Stomach smooth muscle (tissue), 2 donors: Measurements from ENCODE around the gene CD53.
"Not testable (repeated sequence)": the region's sequence is repeated elsewhere in the genome, so short reads cannot be mapped to it uniquely, and the experiment has no call there.

Experiments
- H3K27ac ChIP-seq: one replicate; pipeline ENCODE4 v1.7.0; 2013; ENCODE audit warnings: mild to moderate bottlenecking, low read length, inconsistent platforms
- H3K27me3 ChIP-seq, 2 donors: one replicate each; pipeline ENCODE4 v1.7.0; 2013; ENCODE audit warnings: low read length in 2 of 2; ENCODE audit not compliant: insufficient read depth in 2 of 2, control insufficient read depth in 1 of 2
- H3K36me3 ChIP-seq, 2 donors: one replicate each; pipeline ENCODE4 v1.7.0; 2013; ENCODE audit warnings: low read length in 2 of 2; ENCODE audit not compliant: control insufficient read depth in 2 of 2, insufficient read depth in 2 of 2
- H3K4me1 ChIP-seq: one replicate; pipeline ENCODE4 v1.7.0; 2013; ENCODE audit warnings: low read length; ENCODE audit not compliant: control insufficient read depth, insufficient read depth
- H3K4me3 ChIP-seq, 2 donors: one replicate each; pipeline ENCODE4 v1.7.0; 2013; ENCODE audit warnings: low read length in 2 of 2
- H3K9ac ChIP-seq, 2 donors: one replicate each; pipeline ENCODE4 v1.7.0; 2013; ENCODE audit warnings: low read length in 2 of 2, mild to moderate bottlenecking in 1 of 2
- H3K9me3 ChIP-seq, 2 donors: one replicate each; pipeline ENCODE4 v1.7.0; 2013; ENCODE audit warnings: low read length in 2 of 2; ENCODE audit not compliant: control insufficient read depth in 2 of 2
- donor health status: healthy.
- donor health status: Pancreatic carcinoma.

CD53 gene

DNA sequence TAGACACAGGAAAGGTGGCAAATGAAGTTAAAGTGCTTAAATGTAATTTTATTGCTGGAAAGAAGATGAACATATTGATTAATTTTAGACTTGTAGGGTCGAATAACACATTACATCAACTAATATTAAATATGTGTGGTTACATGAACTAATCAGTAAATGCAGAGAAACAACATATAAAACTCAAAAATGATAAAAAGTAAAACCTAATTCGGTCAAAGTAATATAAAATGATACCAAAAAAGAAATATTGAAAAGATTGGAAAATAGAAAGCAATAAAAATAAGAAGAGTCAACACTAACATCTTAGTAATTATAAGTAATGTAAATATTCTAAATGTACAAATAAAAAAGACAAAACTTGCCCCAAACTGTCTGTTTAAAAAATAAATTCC, 43.3 kb downstream of the CD53 start:
- H3K27ac ChIP-seq = no peak overlapping the region
- H3K4me3 ChIP-seq = no peak overlapping the region
- no peaks in the 10 kb centered on the region for H3K27me3 ChIP-seq
- H3K36me3 ChIP-seq = no peaks in the 10 kb centered on the region
- H3K4me1 ChIP-seq = no peaks in the 10 kb centered on the region
- no peak overlapping the region for H3K9ac ChIP-seq
- peaks cover 0 to 4% of the 10 kb centered on the region in 2 donors for H3K9me3 ChIP-seq

DNA sequence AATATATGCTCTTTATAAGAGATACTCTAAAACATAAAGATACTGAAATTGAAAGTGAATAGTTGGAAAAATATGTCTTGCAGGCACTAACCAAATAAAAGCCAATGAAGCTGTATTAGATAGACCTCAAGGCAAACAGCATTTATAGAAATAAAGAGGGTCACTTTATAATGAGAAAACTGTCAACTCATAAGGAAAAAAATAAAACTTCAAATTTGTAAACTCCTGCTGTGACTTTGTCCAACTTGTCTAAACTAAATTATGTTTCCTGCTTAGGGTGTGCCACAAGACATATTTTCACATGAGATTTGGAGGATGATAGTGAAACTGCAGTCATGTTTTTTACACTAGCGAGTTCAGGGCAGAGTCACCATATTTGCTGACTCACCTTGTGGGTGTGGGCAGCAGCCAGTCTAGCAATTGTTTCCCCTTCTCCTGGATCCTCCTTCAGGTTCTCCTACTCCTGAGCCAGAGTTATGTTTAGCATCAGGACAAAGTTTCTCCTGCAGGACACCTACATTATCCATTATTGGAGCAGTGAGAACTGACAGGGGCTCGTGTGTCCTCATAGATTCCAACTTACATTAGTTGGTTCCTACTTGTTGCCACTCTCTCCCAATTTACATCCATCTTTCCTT, 43.8 kb downstream of the CD53 start:
- no peaks in the 10 kb centered on the region for H3K36me3 ChIP-seq
- H3K9me3 ChIP-seq = peaks cover 0 to 4% of the 10 kb centered on the region in 2 donors
- no peak overlapping the region for H3K9ac ChIP-seq
- H3K4me1 ChIP-seq = no peaks in the 10 kb centered on the region
- H3K27ac ChIP-seq = no peak overlapping the region
- no peaks in the 10 kb centered on the region for H3K27me3 ChIP-seq
- no peak overlapping the region for H3K4me3 ChIP-seq

DNA sequence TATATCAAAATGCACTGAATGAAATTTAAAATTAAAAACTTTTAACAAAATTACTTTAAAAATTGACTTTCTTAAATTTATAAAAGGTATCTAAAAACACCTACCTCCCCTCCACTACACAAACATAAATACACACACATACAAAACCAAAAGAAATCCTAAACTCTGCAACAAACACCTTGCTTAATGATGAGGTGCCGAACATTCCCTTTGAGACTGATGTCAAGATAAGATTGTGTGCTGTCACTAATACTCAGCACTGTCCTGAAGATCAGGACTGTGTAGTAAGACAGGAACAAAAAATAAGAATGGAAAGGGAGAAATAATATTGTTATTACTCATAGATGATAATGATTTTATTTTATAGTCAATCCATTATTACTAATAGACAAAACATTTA, 45.1 kb downstream of the CD53 start:
- Histone ChIP-seq H3K9me3 (peaks cover 0 to 5% of the 10 kb centered on the region in 2 donors), H3K4me1 (no peaks in the 10 kb centered on the region), H3K9ac (no peak overlapping the region), H3K36me3 (no peaks in the 10 kb centered on the region), H3K27ac (no peak overlapping the region), H3K27me3 (no peaks in the 10 kb centered on the region), H3K4me3 (no peak overlapping the region)

DNA sequence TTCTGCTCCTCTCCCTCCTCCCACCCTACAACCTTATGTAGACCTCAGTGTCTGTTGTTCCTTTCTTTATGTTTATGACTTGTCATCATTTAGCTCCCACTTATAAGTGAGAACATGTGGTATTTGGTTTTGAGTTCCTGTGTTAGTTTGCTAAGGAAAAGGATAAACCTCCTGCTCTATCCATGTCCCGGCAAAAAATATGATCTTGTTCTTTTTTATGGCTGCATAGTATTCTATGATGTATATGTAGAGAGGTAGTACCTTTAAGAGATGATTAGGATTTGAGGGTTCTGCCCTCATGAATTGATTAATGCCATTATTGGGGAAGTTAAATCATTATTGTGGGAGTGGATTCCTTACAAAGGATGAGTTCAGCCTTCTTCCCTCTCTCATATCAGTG, 49.0 kb downstream of the CD53 start:
- no peaks in the 10 kb centered on the region for H3K36me3 ChIP-seq
- peaks cover 0 to 4% of the 10 kb centered on the region in 2 donors for H3K9me3 ChIP-seq
- no peak overlapping the region for H3K27ac ChIP-seq
- no peak overlapping the region for H3K4me3 ChIP-seq
- no peaks in the 10 kb centered on the region for H3K27me3 ChIP-seq
- no peaks in the 10 kb centered on the region for H3K4me1 ChIP-seq
- no peak overlapping the region for H3K9ac ChIP-seq

DNA sequence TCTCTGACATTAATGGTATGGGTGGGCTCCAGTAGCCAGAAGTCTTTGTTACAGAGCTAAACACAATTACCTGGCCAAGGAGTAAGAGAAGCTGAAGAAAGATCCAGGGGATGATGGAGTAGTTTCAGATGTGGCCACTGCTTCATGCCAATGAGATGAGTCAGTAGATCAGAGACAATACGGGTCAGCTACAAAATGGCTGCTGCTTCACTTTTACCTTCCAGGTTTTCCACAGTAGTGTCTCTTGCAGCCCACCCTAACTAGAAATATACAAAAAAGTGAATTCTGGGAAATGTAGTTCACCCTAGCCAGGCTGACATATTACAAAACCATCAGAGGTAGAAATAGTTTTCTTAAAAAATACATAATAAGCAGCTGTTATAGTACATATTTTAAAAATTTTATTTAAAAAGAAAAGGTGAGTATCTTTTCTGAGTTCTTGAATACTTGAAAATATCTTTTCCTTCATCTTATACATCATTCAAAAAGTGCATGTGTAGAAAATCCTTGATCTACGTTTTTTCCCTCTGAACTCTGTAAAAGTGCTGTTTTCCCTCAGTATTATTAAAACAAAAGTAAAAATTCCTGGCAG, 54.6 kb downstream of the CD53 start:
- Histone ChIP-seq H3K9ac (no peak overlapping the region), H3K9me3 (no peaks in the 10 kb centered on the region), H3K27ac (no peak overlapping the region), H3K4me3 (no peak overlapping the region), H3K36me3 (no peaks in the 10 kb centered on the region), H3K4me1 (no peaks in the 10 kb centered on the region), H3K27me3 (no peaks in the 10 kb centered on the region)

DNA sequence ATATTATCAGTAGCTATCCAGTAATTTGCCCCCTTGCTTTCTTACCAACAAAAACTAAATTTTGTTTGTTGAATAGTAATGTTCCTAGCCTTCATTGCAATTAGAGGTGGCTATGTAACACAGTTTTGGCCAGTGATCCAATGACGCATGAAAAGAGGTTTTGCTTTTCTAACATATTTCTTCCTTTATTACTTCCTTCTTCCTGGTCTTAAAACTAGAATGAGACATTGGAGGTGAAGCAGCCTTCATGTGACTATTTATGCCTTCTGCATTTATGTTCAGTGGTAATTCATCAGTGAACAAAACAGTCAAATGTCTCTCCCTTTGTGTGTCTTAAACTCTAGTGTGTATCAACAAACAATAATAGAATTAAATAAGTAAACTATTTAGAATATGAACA, 55.2 kb downstream of the CD53 start:
- no peaks in the 10 kb centered on the region for H3K4me1 ChIP-seq
- H3K9ac ChIP-seq = no peak overlapping the region

DNA sequence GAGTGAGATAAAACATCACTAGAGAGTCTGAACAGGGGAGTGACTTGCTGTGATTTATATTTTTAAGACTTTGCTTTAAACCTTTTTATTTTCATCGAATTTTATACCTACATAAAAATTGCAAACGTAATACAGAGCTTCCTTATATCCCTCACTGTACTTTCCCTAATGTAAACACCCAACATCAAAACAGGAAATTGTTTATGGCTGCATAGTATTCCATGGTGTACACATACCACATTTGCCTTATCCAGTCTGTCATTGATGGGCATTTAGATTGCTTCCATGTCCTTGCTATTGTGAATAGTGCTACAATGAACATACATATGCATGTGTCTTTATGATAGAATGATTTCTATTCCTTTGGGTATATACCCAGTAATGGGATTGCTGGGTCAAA, 56.0 kb downstream of the CD53 start:
- Histone ChIP-seq H3K36me3 (no peaks in the 10 kb centered on the region), H3K9ac (no peak overlapping the region), H3K9me3 (peaks cover 2 to 8% of the 10 kb centered on the region in 2 donors), H3K4me1 (no peaks in the 10 kb centered on the region), H3K27ac (no peak overlapping the region), H3K4me3 (no peak overlapping the region), H3K27me3 (no peaks in the 10 kb centered on the region)

More for the DNA sequence above, 55.2 kb downstream of the CD53 start:
- H3K36me3 ChIP-seq = no peaks in the 10 kb centered on the region
- H3K27ac ChIP-seq = no peak overlapping the region
- no peak overlapping the region for H3K4me3 ChIP-seq
- peaks cover 0 to 1% of the 10 kb centered on the region in 2 donors for H3K9me3 ChIP-seq
- H3K27me3 ChIP-seq = no peaks in the 10 kb centered on the region

DNA sequence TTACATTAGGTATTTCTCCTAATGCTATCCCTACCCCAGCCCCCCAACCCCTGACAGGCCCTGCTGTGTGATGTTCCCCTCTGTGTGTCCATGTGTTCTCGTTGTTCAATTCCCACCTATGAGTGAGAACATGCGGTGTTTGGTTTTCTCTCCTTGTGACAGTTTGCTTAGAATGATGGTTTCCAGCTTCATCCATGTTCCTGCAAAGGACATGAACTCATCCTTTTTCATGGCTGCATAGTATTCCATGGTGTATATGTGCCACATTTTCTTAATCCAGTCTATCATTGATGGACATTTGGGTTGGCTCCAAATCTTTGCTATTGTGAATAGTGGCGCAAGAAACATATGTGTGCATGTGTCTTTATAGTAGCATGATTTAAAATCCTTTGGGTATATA, 58.1 kb downstream of the CD53 start:
- not testable (repeated sequence) for H3K36me3 ChIP-seq, H3K4me1 ChIP-seq, H3K27ac ChIP-seq, H3K9ac ChIP-seq, H3K4me3 ChIP-seq, H3K27me3 ChIP-seq
- H3K9me3 ChIP-seq = peaks cover 2 to 14% of the 10 kb centered on the region in 2 donors

DNA sequence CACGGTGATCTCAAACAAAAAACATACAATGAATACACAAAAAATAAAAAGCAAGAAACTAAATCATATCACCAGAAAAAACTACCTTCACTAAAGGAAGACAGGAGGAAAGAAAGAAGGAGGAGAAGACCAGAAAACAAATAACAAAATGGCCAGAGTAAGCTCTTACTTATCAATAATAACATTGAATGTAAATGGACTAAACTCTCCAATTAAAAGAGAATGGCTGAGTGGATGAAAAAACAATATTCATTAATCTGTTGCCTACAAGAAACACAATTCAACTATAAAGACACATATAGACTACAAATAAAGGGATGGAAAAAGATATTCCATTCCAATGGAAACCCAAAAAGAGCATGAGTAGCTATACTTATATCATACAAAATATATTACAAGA, 63.6 kb downstream of the CD53 start:
- H3K36me3 ChIP-seq = no peaks in the 10 kb centered on the region
- no peak overlapping the region for H3K4me3 ChIP-seq
- peaks cover 2 to 14% of the 10 kb centered on the region in 2 donors for H3K9me3 ChIP-seq
- no peak overlapping the region for H3K9ac ChIP-seq
- H3K4me1 ChIP-seq = no peaks in the 10 kb centered on the region
- no peaks in the 10 kb centered on the region for H3K27me3 ChIP-seq
- no peak overlapping the region for H3K27ac ChIP-seq

DNA sequence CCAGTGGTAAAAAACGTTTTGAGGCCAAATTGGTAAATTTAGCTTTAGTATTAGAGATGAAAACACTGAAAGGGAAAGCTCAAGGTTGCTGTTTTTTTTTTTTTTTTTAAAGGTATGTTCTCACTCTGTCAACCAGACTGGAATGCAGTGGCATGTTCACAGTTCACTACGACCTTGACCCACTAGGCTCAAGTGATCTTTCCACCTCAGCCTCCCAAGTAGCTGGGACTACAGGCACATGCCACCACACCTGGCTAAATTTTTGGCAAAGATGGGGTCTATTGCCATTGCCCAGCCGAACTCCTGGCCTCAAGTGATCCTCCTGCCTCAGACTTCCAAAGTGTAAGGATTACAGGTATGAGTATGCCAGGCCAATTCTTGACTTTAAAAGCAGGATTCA, 71.9 kb downstream of the CD53 start:
- H3K4me1 ChIP-seq = no peaks in the 10 kb centered on the region
- no peak overlapping the region for H3K9ac ChIP-seq
- H3K27ac ChIP-seq = no peak overlapping the region
- no peaks in the 10 kb centered on the region for H3K27me3 ChIP-seq
- H3K9me3 ChIP-seq = peaks cover 0 to 3% of the 10 kb centered on the region in 2 donors
- H3K36me3 ChIP-seq = peaks cover 0 to 7% of the 10 kb centered on the region in 2 donors
- H3K4me3 ChIP-seq = no peak overlapping the region

DNA sequence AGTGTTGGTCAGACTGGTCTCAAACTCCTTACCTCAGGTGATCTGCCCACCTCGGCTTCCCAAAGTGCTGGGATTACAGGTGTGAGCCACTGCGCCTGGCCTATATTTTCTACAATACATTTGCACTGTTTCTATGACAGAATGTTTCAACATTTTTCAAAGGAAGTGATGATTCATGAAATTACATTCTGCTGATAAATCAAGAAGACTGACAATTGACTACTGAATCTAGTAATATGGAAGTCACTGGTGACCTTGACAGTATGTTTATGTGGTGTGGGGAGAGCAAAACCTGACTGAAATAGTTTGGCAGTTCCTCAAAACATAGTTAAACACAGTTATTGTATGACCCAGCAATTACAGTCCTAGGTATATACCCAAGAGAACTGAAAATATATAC, 72.7 kb downstream of the CD53 start:
- no peak overlapping the region for H3K9ac ChIP-seq
- peaks cover 0 to 9% of the 10 kb centered on the region in 2 donors for H3K36me3 ChIP-seq
- H3K27me3 ChIP-seq = no peaks in the 10 kb centered on the region
- H3K4me3 ChIP-seq = no peak overlapping the region
- peaks cover 0 to 3% of the 10 kb centered on the region in 2 donors for H3K9me3 ChIP-seq
- H3K4me1 ChIP-seq = no peaks in the 10 kb centered on the region
- no peak overlapping the region for H3K27ac ChIP-seq
